IPS-15b (cell line): ENCODE measurements around the gene SIPA1.

ENCODE experiments used
- H3K27me3 ChIP-seq: one replicate; pipeline ENCODE4 v1.6.1; 2013; ENCODE audit warnings: low read length; ENCODE audit not compliant: control insufficient read depth, insufficient read depth
- H3K36me3 ChIP-seq: one replicate; pipeline ENCODE4 v1.6.1; 2013; ENCODE audit warnings: low read length; ENCODE audit not compliant: control insufficient read depth, insufficient read depth
- H3K4me1 ChIP-seq: one replicate; pipeline ENCODE4 v1.6.1; 2013; ENCODE audit warnings: mild to moderate bottlenecking, low read length; ENCODE audit not compliant: control insufficient read depth, insufficient read depth
- H3K4me3 ChIP-seq: one replicate; pipeline ENCODE4 v1.5.1; 2013; ENCODE audit warnings: low read depth, low read length
- H3K9ac ChIP-seq: one replicate; pipeline ENCODE4 v1.6.1; 2013; ENCODE audit warnings: low read depth, mild to moderate bottlenecking, low read length
- H3K9me3 ChIP-seq: one replicate; pipeline ENCODE4 v1.6.1; 2013; ENCODE audit warnings: mild to moderate bottlenecking, low read length; ENCODE audit not compliant: control insufficient read depth, insufficient read depth

SIPA1 gene

DNA sequence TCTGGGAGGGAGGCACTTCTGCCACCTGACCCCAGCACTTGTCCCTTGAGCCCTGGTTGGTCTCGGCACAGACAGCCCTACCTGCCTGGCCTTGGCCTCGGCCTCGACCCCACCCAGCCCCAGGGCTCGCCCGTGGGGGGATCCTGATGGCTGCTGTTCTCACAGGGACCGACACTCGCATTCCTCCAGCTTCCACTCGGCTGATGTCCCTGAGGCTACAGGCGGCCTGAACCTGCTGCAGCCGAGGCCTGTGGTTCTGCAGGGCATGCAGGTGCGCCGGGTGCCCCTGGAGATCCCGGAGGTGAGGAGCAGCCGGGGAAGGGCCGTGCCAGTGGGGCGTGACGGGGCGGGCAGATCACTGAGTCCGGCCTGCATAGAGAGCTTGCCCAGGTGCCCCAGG is 17.2 kb upstream of the SIPA1 start:
- H3K9ac ChIP-seq, result no peak overlapping the region
- no peak overlapping the region for H3K4me3 ChIP-seq
- H3K36me3 ChIP-seq, result peaks cover 58% of the 10 kb centered on the region
- H3K27me3 ChIP-seq, result no peaks in the 10 kb centered on the region
- no peaks in the 10 kb centered on the region for H3K4me1 ChIP-seq
- no peaks in the 10 kb centered on the region for H3K9me3 ChIP-seq

DNA sequence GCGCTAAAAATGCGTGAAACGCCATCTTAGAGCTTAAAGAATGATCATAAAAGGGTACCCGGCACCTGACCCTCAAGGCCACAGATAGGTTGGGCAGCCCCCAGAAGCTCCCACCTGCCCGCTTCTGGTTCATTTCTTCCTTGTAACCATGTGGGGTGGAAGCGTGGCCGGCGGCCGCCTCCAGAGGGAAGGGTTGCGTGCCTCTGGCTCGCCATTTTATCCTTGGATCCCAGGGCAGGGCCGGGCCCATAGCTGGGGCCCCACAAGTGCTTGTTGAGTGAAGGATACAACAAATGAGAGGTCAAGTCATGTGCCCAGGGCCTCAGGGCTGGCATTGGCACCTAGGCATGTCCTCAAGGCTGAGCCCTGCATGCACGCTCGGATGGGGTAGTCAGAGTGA is 16.4 kb upstream of the SIPA1 start:
- Histone ChIP-seq H3K27me3 (no peaks in the 10 kb centered on the region), H3K4me3 (no peak overlapping the region), H3K9me3 (no peaks in the 10 kb centered on the region), H3K36me3 (peaks cover 66% of the 10 kb centered on the region), H3K9ac (no peak overlapping the region), H3K4me1 (no peaks in the 10 kb centered on the region)

DNA sequence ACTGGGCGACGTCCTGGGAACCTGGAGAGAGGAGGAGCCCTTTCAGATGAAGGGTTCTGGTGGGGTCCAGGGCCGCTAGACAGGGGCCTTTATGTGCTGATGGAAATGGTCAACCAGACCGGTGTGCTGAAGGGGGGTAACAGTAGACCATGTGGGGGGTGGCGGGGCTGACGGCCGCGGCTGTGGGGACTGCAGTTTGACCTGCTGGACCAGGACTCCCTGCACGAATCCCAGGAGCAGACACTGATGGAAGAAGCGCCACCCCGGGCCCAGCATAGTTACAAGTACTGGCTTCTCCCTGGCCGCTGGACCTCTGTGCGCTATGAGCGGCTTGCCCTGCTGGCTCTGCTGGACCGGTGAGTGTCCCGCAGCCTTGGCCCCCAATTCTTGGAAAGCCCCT is 15.9 kb upstream of the SIPA1 start:
- no peak overlapping the region for H3K4me3 ChIP-seq
- no peak overlapping the region for H3K9ac ChIP-seq
- H3K9me3 ChIP-seq, result no peaks in the 10 kb centered on the region
- H3K4me1 ChIP-seq, result no peaks in the 10 kb centered on the region
- no peaks in the 10 kb centered on the region for H3K27me3 ChIP-seq
- H3K36me3 ChIP-seq, result peaks cover 72% of the 10 kb centered on the region

DNA sequence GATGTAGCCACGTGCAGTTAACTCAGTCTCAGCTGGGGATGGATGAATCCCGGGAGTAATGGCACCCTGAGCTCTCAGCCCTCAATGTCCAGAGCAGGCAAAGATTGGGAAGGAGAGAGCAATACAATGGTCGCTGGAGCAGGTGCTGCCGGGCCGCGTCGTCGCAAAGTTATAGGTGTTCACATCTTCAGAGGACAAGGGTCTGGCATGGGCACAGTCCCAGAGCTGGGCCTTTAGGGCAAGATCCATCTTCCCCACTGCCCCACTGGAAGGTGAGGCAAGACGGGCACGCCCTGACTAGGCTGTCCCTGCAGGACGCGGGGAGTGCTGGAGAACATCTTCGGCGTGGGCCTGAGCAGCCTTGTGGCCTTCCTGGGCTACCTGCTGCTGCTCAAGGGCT is 14.7 kb upstream of the SIPA1 start:
- Histone ChIP-seq H3K4me3 (no peak overlapping the region), H3K4me1 (no peaks in the 10 kb centered on the region), H3K9ac (no peak overlapping the region), H3K9me3 (no peaks in the 10 kb centered on the region), H3K36me3 (peaks cover 75% of the 10 kb centered on the region), H3K27me3 (no peaks in the 10 kb centered on the region)

DNA sequence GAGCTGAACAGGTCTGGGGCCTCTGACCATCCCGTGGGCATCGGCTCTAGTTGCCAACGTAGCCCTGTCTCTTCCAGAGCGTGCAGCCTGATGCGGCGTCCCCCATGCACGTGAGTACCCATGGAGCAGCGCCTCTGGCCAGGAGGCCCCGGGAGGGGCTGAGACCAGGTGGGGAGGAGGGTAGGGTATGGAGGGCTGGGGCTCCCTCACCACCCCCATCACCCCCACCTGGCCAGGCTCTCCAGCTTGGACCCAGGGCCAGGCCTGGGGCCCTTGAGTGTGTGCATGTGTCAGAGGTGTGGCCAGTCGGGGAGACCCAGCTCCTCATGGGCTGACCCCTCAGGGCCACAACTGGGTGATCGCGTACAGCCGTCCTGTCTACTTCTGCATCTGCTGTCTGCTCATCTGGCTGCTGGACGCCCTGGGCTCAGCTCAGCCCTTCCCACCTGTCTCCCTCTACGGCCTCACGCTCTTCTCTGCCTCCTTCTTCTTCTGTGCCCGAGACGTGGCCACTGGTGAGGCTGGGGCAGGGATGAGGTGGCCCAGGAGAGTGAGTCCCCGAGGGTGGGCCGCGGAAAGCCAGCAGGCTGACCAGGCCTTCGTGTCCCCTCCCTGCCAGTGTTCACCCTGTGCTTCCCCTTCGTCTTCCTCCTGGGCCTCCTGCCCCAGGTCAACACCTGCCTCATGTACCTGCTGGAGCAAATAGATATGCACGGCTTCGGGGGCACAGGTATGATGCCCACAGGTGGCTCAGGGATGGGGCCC is 13.9 kb upstream of the SIPA1 start:
- Histone ChIP-seq H3K9ac (no peak overlapping the region), H3K27me3 (no peaks in the 10 kb centered on the region), H3K4me3 (no peak overlapping the region), H3K9me3 (no peaks in the 10 kb centered on the region), H3K36me3 (peaks cover 73% of the 10 kb centered on the region), H3K4me1 (no peaks in the 10 kb centered on the region)

DNA sequence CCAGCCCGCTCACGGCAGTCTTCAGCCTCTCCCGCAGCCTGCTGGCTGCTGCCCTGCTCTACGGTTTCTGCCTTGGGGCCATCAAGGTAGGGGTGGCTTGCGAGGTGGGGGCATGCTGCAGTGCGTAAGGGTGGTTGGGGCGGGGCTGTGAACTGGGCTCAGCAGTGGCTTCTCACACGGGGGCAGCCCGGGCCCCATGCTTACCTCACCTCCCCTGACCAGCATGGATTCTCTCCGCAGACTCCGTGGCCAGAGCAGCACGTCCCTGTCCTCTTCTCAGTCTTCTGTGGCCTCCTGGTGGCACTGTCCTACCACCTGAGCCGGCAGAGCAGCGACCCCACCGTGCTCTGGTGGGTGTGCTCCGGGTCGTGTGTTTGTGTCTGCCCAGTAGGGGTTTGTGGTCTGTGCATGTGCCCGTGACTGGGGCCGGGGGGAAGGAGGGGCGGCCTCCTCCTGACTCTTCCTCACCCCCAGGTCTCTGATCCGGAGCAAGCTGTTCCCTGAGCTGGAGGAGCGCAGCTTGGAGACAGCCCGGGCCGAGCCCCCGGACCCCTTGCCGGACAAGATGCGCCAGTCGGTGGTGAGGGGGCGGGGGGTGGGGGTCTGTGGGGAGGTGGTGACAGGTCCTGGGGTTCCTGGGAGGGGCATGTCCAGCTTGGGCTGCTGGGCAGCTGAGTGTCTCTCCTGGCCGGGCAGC is 12.8 kb upstream of the SIPA1 start:
- Histone ChIP-seq H3K9ac (no peak overlapping the region), H3K27me3 (no peaks in the 10 kb centered on the region), H3K4me1 (no peaks in the 10 kb centered on the region), H3K9me3 (no peaks in the 10 kb centered on the region), H3K36me3 (peaks cover 76% of the 10 kb centered on the region), H3K4me3 (no peak overlapping the region)

DNA sequence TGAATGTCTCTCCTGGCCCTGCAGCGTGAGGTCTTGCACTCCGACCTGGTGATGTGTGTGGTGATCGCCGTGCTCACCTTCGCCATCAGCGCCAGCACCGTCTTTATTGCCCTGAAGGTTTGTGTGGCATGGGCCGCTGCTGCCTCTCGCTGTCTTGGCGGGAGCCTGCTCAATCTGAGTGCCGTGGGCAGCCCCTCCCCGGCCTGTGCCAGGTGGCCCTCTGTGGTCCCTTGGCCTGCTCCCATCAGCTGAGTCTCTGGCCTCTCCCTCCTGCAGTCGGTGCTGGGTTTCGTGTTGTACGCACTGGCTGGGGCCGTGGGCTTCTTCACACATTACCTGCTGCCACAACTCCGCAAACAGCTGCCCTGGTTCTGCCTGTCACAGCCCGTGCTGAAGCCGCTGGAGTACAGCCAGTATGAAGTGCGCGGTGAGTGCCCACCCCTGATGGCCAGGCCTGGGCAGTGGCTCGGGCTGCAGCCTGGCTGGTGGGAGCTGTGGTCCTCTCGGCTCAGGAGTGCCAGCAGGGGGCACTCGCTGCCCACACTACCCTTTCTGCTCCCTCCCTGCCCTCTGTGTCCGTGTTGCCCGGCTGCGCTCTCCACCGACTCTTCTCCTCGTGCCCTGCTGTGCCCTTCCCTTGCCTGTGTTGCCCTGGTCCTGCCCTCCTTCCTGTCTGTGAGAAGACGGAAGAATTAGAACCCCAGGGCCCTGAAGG is 12.1 kb upstream of the SIPA1 start:
- no peaks in the 10 kb centered on the region for H3K9me3 ChIP-seq
- H3K9ac ChIP-seq, result no peak overlapping the region
- H3K27me3 ChIP-seq, result no peaks in the 10 kb centered on the region
- H3K36me3 ChIP-seq, result peaks cover 77% of the 10 kb centered on the region
- no peaks in the 10 kb centered on the region for H3K4me1 ChIP-seq
- no peak overlapping the region for H3K4me3 ChIP-seq

DNA sequence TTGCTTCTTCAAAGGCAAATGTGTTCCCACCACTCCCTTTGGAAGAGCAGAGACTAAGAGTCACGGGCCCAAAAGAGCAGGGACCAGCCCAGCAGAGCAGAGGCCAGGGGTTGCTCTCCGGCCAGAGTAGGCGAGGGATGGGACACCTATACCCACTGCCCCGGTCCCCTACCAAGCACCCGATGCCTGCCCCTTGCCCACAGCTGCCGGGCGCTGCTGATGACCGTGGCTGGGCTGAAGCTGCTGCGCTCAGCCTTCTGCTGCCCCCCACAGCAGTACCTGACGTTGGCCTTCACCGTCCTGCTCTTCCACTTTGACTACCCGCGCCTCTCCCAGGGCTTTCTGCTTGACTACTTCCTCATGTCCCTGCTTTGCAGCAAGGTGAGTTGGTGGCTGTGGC is 10.7 kb upstream of the SIPA1 start:
- Histone ChIP-seq H3K9ac (no peak overlapping the region), H3K27me3 (no peaks in the 10 kb centered on the region), H3K36me3 (peaks cover 73% of the 10 kb centered on the region), H3K4me3 (no peak overlapping the region), H3K9me3 (no peaks in the 10 kb centered on the region), H3K4me1 (no peaks in the 10 kb centered on the region)

DNA sequence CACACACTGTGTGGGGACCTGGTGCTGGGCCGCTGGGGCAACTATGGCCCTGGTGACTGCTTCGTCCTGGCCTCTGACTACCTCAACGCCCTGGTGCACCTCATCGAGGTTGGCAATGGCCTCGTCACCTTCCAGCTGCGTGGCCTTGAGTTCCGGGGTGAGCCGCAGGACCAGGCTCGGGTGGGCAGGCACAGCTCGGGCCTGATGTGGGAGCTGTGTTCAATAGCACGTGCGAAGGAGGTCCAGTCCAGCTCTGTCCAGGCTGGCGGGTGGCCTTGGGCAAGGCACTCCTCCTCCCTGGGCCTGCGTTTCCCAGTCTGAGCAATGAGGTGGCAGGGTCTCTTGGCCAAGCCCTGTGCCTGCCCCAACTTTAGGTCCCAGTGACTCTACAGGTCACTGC is 8.3 kb upstream of the SIPA1 start:
- no peak overlapping the region for H3K4me3 ChIP-seq
- no peak overlapping the region for H3K9ac ChIP-seq
- H3K9me3 ChIP-seq, result no peaks in the 10 kb centered on the region
- peaks cover 64% of the 10 kb centered on the region for H3K36me3 ChIP-seq
- no peaks in the 10 kb centered on the region for H3K4me1 ChIP-seq
- H3K27me3 ChIP-seq, result no peaks in the 10 kb centered on the region

DNA sequence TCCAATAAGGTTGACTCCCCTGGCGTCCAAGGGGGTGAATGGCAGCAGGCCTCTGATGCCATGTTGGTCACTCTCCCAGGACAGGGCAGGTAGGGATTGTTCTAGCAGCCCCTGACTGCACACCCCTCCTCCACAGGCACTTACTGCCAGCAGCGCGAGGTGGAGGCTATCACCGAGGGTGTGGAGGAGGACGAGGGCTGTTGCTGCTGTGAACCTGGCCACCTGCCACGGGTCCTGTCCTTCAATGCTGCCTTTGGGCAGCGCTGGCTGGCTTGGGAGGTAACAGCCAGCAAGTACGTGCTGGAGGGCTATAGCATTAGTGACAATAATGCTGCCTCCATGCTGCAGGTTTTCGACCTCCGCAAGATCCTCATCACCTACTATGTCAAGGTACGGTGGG is 7.7 kb upstream of the SIPA1 start:
- H3K4me3 ChIP-seq, result no peak overlapping the region
- H3K9me3 ChIP-seq, result no peaks in the 10 kb centered on the region
- H3K36me3 ChIP-seq, result peaks cover 68% of the 10 kb centered on the region
- no peaks in the 10 kb centered on the region for H3K27me3 ChIP-seq
- no peaks in the 10 kb centered on the region for H3K4me1 ChIP-seq
- H3K9ac ChIP-seq, result no peak overlapping the region

DNA sequence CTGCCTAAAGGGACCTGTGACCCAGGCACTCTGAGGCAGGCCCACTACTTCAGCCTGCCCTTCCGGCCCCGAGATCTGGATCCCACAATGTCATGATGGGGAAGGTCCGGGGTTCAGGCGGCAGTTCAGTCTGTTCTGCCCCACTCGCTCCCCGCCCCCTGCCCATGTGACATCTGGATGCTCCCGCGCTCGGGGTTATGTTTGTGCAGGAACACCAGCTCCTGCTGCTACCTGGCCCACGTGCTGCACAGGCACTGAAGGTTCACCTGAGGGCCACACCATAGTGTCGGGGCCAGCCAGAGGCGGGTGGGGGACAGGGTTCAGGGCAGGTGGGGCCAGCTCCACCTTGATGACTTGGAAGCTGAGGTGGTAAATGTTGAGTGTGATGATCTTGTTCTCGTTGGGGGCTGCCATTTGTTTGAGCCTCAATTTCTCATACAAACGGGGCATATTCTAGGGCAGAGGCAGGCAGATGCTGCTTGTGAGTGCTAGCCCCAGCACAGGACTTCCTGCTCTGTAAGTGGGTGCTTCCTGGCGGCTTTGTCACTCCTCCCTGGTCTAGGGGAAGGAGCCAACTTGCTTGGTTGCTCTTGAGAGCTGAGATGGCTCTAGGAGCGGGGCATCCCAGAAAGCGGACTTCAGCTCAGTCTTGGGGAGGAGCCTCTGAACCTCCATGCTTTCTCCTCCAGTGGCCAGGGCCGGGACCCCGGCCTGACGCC is 4.4 kb upstream of the SIPA1 start:
- H3K9ac ChIP-seq, result no peak overlapping the region
- no peak overlapping the region for H3K4me3 ChIP-seq
- H3K9me3 ChIP-seq, result no peaks in the 10 kb centered on the region
- H3K36me3 ChIP-seq, result peaks cover 60% of the 10 kb centered on the region
- no peaks in the 10 kb centered on the region for H3K27me3 ChIP-seq
- H3K4me1 ChIP-seq, result peaks cover 6% of the 10 kb centered on the region
